Karpas-422 (cell line): ENCODE results near the gene DLD. TPM values are rescaled to one million over a fixed set of nuclear protein-coding genes. Genes with fewer than 3 reads are reported as not detected.
"Not testable (repeated sequence)": the region's sequence is repeated elsewhere in the genome, so short reads cannot be mapped to it uniquely, and the experiment has no call there.

Source experiments
- DNase-seq: peaks from one replicate; pipeline ENCODE4 v3.0.0-alpha.2; 2015
- H2AFZ ChIP-seq: fragments of 200-600 bp; sonication (generic); 2 replicates; pipeline ENCODE4 v1.6.1; 2014; ENCODE audit warnings: antibody characterized with exemption, low read length, mixed read lengths
- H3K27ac ChIP-seq: fragments of 200-600 bp; sonication (generic); 2 replicates; pipeline ENCODE4 v1.5.1; 2014; ENCODE audit warnings: mild to moderate bottlenecking, low read length, moderate library complexity
- H3K27me3 ChIP-seq: fragments of 200-600 bp; sonication (generic); 2 replicates; pipeline ENCODE4 v1.6.1; 2014; ENCODE audit warnings: low read length, mixed read lengths
- H3K36me3 ChIP-seq: fragments of 200-600 bp; sonication (generic); 2 replicates; pipeline ENCODE4 v1.6.1; 2014; ENCODE audit warnings: low read length, mixed read lengths; ENCODE audit not compliant: insufficient read depth
- H3K4me1 ChIP-seq: fragments of 200-600 bp; sonication (generic); 2 replicates; pipeline ENCODE4 v1.6.1; 2014; ENCODE audit warnings: mild to moderate bottlenecking, low read length, mixed read lengths
- H3K4me2 ChIP-seq: fragments of 200-600 bp; sonication (generic); 2 replicates; pipeline ENCODE4 v1.6.1; 2014; ENCODE audit warnings: low read length, low read depth, mild to moderate bottlenecking; ENCODE audit not compliant: poor library complexity, severe bottlenecking
- H3K4me3 ChIP-seq: fragments of 200-600 bp; sonication (generic); 2 replicates; pipeline ENCODE4 v1.5.1; 2014; ENCODE audit warnings: mild to moderate bottlenecking, antibody characterized with exemption, low read length, mixed read lengths
- H3K79me2 ChIP-seq: fragments of 200-600 bp; sonication (generic); 2 replicates; pipeline ENCODE4 v1.6.1; 2014; ENCODE audit warnings: mild to moderate bottlenecking, low read length, mixed read lengths
- H3K9ac ChIP-seq: fragments of 200-600 bp; sonication (generic); 2 replicates; pipeline ENCODE4 v1.6.0; 2014; ENCODE audit warnings: low read length
- H3K9me2 ChIP-seq: fragments of 200-600 bp; sonication (generic), shearing (Covaris generic); replicated peaks from 2 replicates; pipeline ENCODE4 v1.6.0; 2014; ENCODE audit warnings: mild to moderate bottlenecking, low read length, moderate library complexity; ENCODE audit not compliant: insufficient read depth
- H3K9me3 ChIP-seq: fragments of 300-700, 200-600 bp; sonication (generic); 2 replicates; pipeline ENCODE4 v1.6.1; 2014; ENCODE audit warnings: low read length, mixed read lengths
- H4K20me1 ChIP-seq: fragments of 200-600 bp; sonication (generic); 2 replicates; pipeline ENCODE4 v1.6.1; 2014; ENCODE audit warnings: mild to moderate bottlenecking, antibody characterized with exemption, low read length, low read depth; ENCODE audit not compliant: insufficient read depth
- total RNA-seq: library from RNA; depleted of rRNA; stranded (reverse); fragments of >200 nt; shearing (Covaris generic); gene quantifications from 2 replicates; pipeline ENCODE4 v1.2.3, GENCODE V29; 2014; ENCODE audit warnings: low replicate concordance

Gene DLD
- total RNA-seq, 1 experiment from 2014 or later: 103 TPM

DNA sequence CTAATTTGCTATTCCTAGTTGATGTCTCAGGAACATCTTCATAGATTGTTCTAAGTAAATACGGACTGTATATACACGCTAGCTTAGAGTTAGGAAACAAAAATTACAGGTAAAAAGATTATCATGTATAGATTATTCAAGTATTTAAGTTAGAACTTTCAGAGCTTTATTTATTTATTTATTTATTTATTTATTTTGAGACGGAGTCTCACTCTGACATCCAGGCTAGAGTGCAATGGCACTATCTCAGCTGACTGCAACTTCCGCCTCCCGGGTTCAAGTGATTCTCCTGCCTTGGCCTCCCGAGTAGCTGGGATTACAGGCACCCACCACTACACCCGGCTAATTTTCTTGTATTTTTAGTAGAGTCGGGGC is 1.4 kb downstream of the DLD start:
- not testable (repeated sequence) for DNase-seq, H3K9me2 ChIP-seq, H3K27me3 ChIP-seq, H3K27ac ChIP-seq, H4K20me1 ChIP-seq, H2AFZ ChIP-seq, H3K9me3 ChIP-seq
- Histone ChIP-seq H3K36me3 (peaks cover 30% of the 10 kb centered on the region; the same call in 1 of the 2 replicates), H3K4me3 (peak overlapping the region; percentile 91), H3K4me2 (peak overlapping the region; percentile 90), H3K4me1 (peaks cover 29% of the 10 kb centered on the region), H3K79me2 (peaks cover 64% of the 10 kb centered on the region), H3K9ac (peak overlapping the region; percentile 74)

DNA sequence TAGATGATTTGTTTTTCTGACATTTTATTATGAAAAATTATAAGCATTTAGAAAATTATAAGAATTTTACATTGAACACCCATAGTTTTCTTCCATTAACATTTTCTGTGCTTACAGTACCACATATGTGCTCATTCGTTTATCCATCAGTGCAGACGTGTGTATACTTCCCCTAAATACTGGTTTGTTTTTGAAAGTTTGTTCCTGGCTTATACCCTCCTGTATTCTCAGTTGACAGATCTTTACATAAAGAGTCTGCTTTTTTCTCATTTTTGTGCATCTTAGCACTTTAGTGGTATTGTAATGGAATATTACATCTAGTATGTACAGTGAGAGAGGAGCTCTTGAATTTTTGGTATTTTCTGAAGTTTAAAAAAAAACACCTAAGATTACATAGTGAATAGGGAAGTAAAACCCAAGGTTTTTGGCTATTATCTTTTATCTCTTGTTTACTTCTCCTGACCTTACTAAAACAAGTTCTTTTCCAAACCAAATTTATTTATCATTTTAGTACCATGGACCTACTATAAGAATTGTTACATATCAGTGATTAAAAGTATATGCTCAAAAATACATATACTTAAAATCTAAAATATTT is 8.1 kb downstream of the DLD start:
- Histone ChIP-seq H3K27me3 (no peaks in the 10 kb centered on the region), H3K9ac (no peak overlapping the region), H3K27ac (no peak overlapping the region), H3K9me3 (no peaks in the 10 kb centered on the region), H3K4me3 (no peak overlapping the region), H3K79me2 (peaks cover 98% of the 10 kb centered on the region), H3K4me1 (peaks cover 10% of the 10 kb centered on the region), H2AFZ (no peak overlapping the region), H3K4me2 (no peak overlapping the region), H4K20me1 (peaks cover 16% of the 10 kb centered on the region; the same call in 1 of the 2 replicates), H3K36me3 (peaks cover 59% of the 10 kb centered on the region), H3K9me2 (no peaks in the 10 kb centered on the region)
- DNase-seq: no peak

DNA sequence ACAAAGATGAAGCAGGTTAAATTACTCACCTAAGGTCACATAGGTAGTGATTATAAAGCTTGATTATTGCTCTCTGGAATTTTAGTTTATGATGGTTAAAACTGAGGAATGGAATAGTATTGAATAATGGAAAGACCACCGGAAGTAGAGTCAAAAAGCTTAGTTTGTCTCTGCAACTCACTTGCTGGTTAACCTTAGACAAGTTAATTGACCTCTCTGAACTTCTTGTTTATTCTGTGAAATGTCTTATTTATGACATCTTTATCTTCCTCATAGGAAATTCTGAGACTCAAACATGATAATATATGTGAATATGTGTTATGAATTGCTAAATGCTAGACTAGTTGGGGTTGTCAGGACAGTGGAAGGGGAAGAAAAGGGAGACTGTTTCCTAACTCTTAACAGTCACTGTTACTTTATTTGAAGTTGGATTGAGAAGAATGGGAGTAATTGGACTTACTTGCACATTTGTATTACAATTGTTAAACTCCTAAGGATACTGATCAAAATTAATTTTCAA is 9.6 kb downstream of the DLD start:
- peaks cover 10% of the 10 kb centered on the region for H3K4me1 ChIP-seq
- H3K27ac ChIP-seq: no peak overlapping the region
- peaks cover 59% of the 10 kb centered on the region for H3K36me3 ChIP-seq
- no peak for DNase-seq
- no peak overlapping the region for H3K4me2 ChIP-seq
- no peak overlapping the region for H3K4me3 ChIP-seq
- no peaks in the 10 kb centered on the region for H3K27me3 ChIP-seq
- H3K79me2 ChIP-seq: peaks cover 93% of the 10 kb centered on the region
- H3K9me3 ChIP-seq: no peaks in the 10 kb centered on the region
- no peak overlapping the region for H2AFZ ChIP-seq
- H4K20me1 ChIP-seq: peaks cover 16% of the 10 kb centered on the region; the same call in 1 of the 2 replicates
- H3K9me2 ChIP-seq: no peaks in the 10 kb centered on the region
- H3K9ac ChIP-seq: no peak overlapping the region

DNA sequence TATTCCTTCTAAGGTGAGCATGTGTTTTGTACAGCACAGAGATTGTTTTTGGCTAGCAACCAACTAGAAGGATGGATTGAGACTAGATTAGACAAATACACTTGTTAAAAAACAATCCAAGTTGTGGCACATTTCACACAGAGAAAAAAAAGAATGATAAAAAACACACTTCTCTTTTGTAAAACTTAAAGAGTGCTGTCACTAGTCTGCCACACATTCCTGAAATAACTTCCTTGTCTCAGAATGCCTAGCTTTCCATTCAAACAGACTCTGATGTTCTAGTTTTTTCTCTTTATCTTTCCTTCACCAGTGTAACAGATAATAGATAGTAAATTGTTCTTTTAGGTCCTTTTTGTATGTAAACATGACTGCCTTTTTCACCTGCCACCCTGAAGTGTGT is 11.4 kb downstream of the DLD start:
- H3K9ac ChIP-seq: no peak overlapping the region
- H3K9me3 ChIP-seq: no peaks in the 10 kb centered on the region
- H4K20me1 ChIP-seq: peaks cover 13% of the 10 kb centered on the region; the same call in 1 of the 2 replicates

DNA sequence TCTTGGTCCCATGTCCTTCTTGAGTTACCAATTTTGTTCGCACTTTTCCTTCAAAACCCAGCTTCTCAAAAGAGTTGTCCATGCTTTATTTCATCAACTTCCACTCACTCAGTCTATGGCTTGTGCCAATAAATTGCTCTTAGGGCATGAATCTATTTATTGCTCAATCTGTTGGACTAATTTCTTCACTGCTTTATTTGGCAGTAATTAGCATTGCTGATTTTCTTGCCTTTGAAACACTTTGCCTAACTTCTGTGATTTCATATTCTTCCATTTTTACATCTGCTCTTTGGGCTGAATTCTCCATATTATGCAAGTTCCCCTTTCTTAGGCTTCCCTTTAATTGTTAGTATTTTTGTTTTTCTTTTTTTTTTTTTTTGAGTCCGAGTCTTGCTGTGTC is 16.8 kb downstream of the DLD start:
- no peaks in the 10 kb centered on the region for H3K4me1 ChIP-seq
- H3K27me3 ChIP-seq: no peaks in the 10 kb centered on the region
- H3K9ac ChIP-seq: no peak overlapping the region
- no peak overlapping the region for H3K4me2 ChIP-seq
- no peak overlapping the region for H3K4me3 ChIP-seq
- H3K36me3 ChIP-seq: peaks cover 92% of the 10 kb centered on the region
- no peak for DNase-seq
- no peaks in the 10 kb centered on the region for H3K9me3 ChIP-seq
- H2AFZ ChIP-seq: no peak overlapping the region
- H3K27ac ChIP-seq: no peak overlapping the region
- no peaks in the 10 kb centered on the region for H3K9me2 ChIP-seq
- no peaks in the 10 kb centered on the region for H4K20me1 ChIP-seq
- peaks cover 71% of the 10 kb centered on the region for H3K79me2 ChIP-seq

More for the DNA sequence above, 11.4 kb downstream of the DLD start:
- Histone ChIP-seq H2AFZ (no peak overlapping the region), H3K9me2 (no peaks in the 10 kb centered on the region), H3K27ac (no peak overlapping the region), H3K4me1 (peaks cover 10% of the 10 kb centered on the region), H3K79me2 (peaks cover 87% of the 10 kb centered on the region), H3K4me3 (no peak overlapping the region), H3K4me2 (no peak overlapping the region), H3K36me3 (peaks cover 66% of the 10 kb centered on the region), H3K27me3 (no peaks in the 10 kb centered on the region)
- no peak for DNase-seq

DNA sequence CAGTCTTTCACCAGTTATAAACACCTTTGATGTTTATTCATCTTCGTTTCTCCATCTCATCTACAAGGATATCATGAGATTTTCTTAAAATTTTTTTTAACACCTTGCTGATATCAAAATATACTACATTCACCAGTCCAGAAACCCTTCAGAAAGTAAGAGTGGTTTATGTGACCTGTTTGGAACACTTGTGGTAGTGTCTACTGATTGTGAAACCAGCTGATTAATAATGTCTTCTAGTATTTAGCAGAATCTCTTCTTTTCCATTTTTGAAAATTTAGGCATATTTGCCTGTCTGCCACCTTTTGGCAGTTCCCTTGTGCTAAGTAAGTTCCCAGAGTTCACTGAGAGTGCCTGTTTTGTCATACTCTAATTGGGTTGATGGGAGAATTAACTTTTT is 18.5 kb downstream of the DLD start:
- Histone ChIP-seq H3K27me3 (no peaks in the 10 kb centered on the region), H3K4me3 (no peak overlapping the region), H3K4me2 (no peak overlapping the region), H3K9me2 (no peaks in the 10 kb centered on the region), H3K36me3 (peaks cover 89% of the 10 kb centered on the region), H2AFZ (no peak overlapping the region), H3K9ac (no peak overlapping the region), H3K79me2 (peaks cover 75% of the 10 kb centered on the region), H3K9me3 (no peaks in the 10 kb centered on the region), H3K4me1 (no peaks in the 10 kb centered on the region), H3K27ac (no peak overlapping the region), H4K20me1 (no peaks in the 10 kb centered on the region)
- DNase-seq: no peak

DNA sequence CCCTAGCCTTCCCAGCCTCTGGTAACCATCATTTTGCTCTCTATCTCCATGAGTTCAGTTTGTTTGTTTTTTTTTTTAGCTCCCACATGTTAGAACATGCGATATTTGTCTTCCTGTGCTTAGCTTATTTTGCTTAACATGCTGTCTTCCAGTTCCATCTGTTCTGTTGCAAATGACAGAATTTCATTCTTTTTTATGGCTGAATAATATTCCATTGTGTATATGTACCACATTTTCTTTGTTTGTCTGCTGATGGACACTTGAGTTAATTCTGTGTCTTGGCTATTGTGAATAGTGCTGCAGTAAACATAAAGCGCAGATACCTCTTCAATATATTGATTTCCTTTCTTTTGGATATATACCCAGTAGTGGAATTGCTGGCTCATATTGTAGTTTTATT is 21.0 kb downstream of the DLD start:
- Histone ChIP-seq H3K27me3 (no peaks in the 10 kb centered on the region), H3K9ac (no peak overlapping the region), H3K79me2 (peaks cover 68% of the 10 kb centered on the region), H3K27ac (no peak overlapping the region), H2AFZ (no peak overlapping the region), H3K36me3 (peaks cover 81% of the 10 kb centered on the region), H3K4me3 (no peak overlapping the region), H4K20me1 (no peaks in the 10 kb centered on the region), H3K4me1 (no peaks in the 10 kb centered on the region), H3K9me3 (no peaks in the 10 kb centered on the region), H3K9me2 (no peaks in the 10 kb centered on the region), H3K4me2 (no peak overlapping the region)
- DNase-seq: no peak

DNA sequence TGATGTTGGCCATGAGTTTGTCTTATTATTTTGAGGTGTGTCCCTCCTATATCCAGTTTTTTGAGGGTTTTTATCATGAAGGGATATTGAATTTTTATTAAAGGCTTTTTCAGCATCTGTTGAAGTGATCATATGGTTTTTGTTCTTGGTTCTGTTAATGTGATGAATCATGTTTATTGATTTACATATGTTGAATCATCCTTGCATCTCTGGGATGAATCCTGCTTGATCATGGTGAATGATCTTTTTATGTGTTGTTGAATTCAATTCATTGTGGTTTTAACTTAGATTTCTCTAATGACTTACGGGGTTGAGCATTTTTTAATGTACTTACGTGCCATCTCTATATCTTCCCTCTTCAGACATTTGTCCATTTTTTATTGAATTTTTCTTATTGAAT is 22.9 kb downstream of the DLD start:
- no peaks in the 10 kb centered on the region for H3K27me3 ChIP-seq
- no peak overlapping the region for H2AFZ ChIP-seq
- DNase-seq: no peak
- H3K9me3 ChIP-seq: no peaks in the 10 kb centered on the region
- peaks cover 9% of the 10 kb centered on the region for H3K4me1 ChIP-seq
- no peak overlapping the region for H3K4me3 ChIP-seq
- no peak overlapping the region for H3K27ac ChIP-seq
- H3K9me2 ChIP-seq: no peaks in the 10 kb centered on the region
- peaks cover 82% of the 10 kb centered on the region for H3K36me3 ChIP-seq
- no peak overlapping the region for H3K9ac ChIP-seq
- no peaks in the 10 kb centered on the region for H4K20me1 ChIP-seq
- H3K4me2 ChIP-seq: no peak overlapping the region
- H3K79me2 ChIP-seq: peaks cover 65% of the 10 kb centered on the region
